GM23338 (cell line): ENCODE measurements around the gene ZPR1. TPM values are rescaled to one million over a fixed set of nuclear protein-coding genes. Genes with fewer than 3 reads are reported as not detected.

Experiments
- ATAC-seq: fragments of 200-7000 bp; cut with Tn5 transposase; 3 replicates; pipeline ENCODE4 v1.9.1; 2020
- DNase-seq: peaks from one replicate; pipeline ENCODE4 v3.0.0-alpha.2; 2015; ENCODE audit warnings: low spot score
- H2AFZ ChIP-seq: fragments of 200-600 bp; sonication (generic); 2 replicates; pipeline ENCODE4 v1.8.0; 2016; ENCODE audit warnings: antibody characterized with exemption, mild to moderate bottlenecking, moderate library complexity
- H3F3A ChIP-seq: fragments of 200-600 bp; sonication (generic); replicated peaks from 2 replicates; pipeline ENCODE4 v1.8.0; 2017; ENCODE audit warnings: antibody characterized with exemption, mixed run types, low read depth
- H3K27ac ChIP-seq: fragments of 200-600 bp; sonication (generic); 2 replicates; pipeline ENCODE4 v1.6.1; 2016; ENCODE audit warnings: low read depth
- H3K27me3 ChIP-seq: fragments of 200-600 bp; sonication (generic); 2 replicates; pipeline ENCODE4 v1.8.0; 2016; ENCODE audit warnings: mild to moderate bottlenecking, mixed run types, moderate library complexity; ENCODE audit not compliant: insufficient read depth
- H3K36me3 ChIP-seq: fragments of 200-600 bp; sonication (generic); 2 replicates; pipeline ENCODE4 v1.8.0; 2016; ENCODE audit warnings: mild to moderate bottlenecking; ENCODE audit not compliant: insufficient read depth
- H3K4me1 ChIP-seq: fragments of 200-600 bp; sonication (generic); 2 replicates; pipeline ENCODE4 v1.8.0; 2016; ENCODE audit warnings: mild to moderate bottlenecking, moderate library complexity; ENCODE audit not compliant: insufficient read depth
- H3K4me2 ChIP-seq: fragments of 200-600 bp; sonication (generic); 2 replicates; pipeline ENCODE4 v1.7.1; 2017; ENCODE audit warnings: mixed run types
- H3K4me3 ChIP-seq: fragments of 200-600 bp; sonication (generic); 2 replicates; pipeline ENCODE4 v1.6.1; 2016; ENCODE audit warnings: mixed run types
- H3K79me2 ChIP-seq: fragments of 200-600 bp; sonication (generic); replicated peaks from 2 replicates; pipeline ENCODE4 v1.8.0; 2017; ENCODE audit warnings: mild to moderate bottlenecking; ENCODE audit not compliant: insufficient read depth
- H3K9me2 ChIP-seq: fragments of 200-600 bp; sonication (generic); 2 replicates; pipeline ENCODE4 v1.8.0; 2017; ENCODE audit not compliant: insufficient read depth
- H4K20me1 ChIP-seq: fragments of 200-600 bp; sonication (generic); replicated peaks from 2 replicates; pipeline ENCODE4 v1.8.0; 2017; ENCODE audit warnings: mild to moderate bottlenecking; ENCODE audit not compliant: insufficient read depth
- H3K27ac Mint-ChIP-seq: 2 replicates; pipeline ENCODE4 v1.8.0; 2020; ENCODE audit warnings: inconsistent platforms, mild to moderate bottlenecking, moderate library complexity, mixed read lengths
- H3K27me3 Mint-ChIP-seq: 3 replicates; pipeline ENCODE4 v1.8.0; 2022; ENCODE audit warnings: low read depth, mild to moderate bottlenecking, moderate library complexity, mixed read lengths, inconsistent platforms; ENCODE audit not compliant: insufficient read depth, poor library complexity
- H3K36me3 Mint-ChIP-seq: 3 replicates; pipeline ENCODE4 v1.8.0; 2021; ENCODE audit warnings: low read depth, mild to moderate bottlenecking, inconsistent platforms, moderate library complexity, mixed read lengths
- H3K4me1 Mint-ChIP-seq: 3 replicates; pipeline ENCODE4 v1.8.0; 2020; ENCODE audit warnings: mild to moderate bottlenecking, inconsistent platforms, mixed read lengths
- H3K4me3 Mint-ChIP-seq: 3 replicates; pipeline ENCODE4 v1.8.0; 2021; ENCODE audit warnings: moderate library complexity, mild to moderate bottlenecking, inconsistent platforms, mixed read lengths
- H3K9me3 Mint-ChIP-seq: 3 replicates; pipeline ENCODE4 v1.8.0; 2020; ENCODE audit warnings: moderate library complexity, mild to moderate bottlenecking, inconsistent platforms, mixed read lengths
- CREB1 ChIP-seq: fragments of 250-450 bp; sonication (Bioruptor Pico); IDR thresholded peaks from 2 replicates; pipeline ENCODE4 v1.5.0; 2020; ENCODE audit warnings: low read depth, mild to moderate bottlenecking, moderate library complexity
- EZH2 ChIP-seq: fragments of 200-600 bp; sonication (generic); IDR thresholded peaks from one replicate; pipeline ENCODE4 v1.8.0; 2017; ENCODE audit warnings: antibody characterized with exemption, mild to moderate bottlenecking, low read depth; ENCODE audit not compliant: unreplicated experiment
- EZH2phosphoT487 ChIP-seq: fragments of 200-600 bp; sonication (generic); IDR thresholded peaks from one replicate; pipeline ENCODE4 v1.8.1; 2018; ENCODE audit warnings: antibody characterized with exemption; ENCODE audit not compliant: unreplicated experiment
- JUNB ChIP-seq: IDR thresholded peaks from one replicate; pipeline ENCODE4 v1.6.1; 2016; ENCODE audit warnings: antibody characterized with exemption; ENCODE audit not compliant: unreplicated experiment
- NANOG ChIP-seq: IDR thresholded peaks from 2 replicates; pipeline ENCODE4 v1.6.1; 2016; ENCODE audit warnings: antibody characterized with exemption, borderline replicate concordance
- POLR2AphosphoS5 ChIP-seq: IDR thresholded peaks from 2 replicates; pipeline ENCODE4 v1.6.1; 2016; ENCODE audit warnings: antibody characterized with exemption, low read depth
- REST ChIP-seq: IDR thresholded peaks from one replicate; pipeline ENCODE4 v1.6.1; 2018; ENCODE audit warnings: antibody characterized with exemption; ENCODE audit not compliant: unreplicated experiment
- STAT1 ChIP-seq: IDR thresholded peaks from one replicate; pipeline ENCODE4 v1.6.1; 2016; ENCODE audit warnings: antibody characterized with exemption; ENCODE audit not compliant: unreplicated experiment
- ZNF114 ChIP-seq: fragments of 250-450 bp; sonication (Bioruptor Pico); IDR thresholded peaks from 2 replicates; pipeline ENCODE4 v1.5.0; 2020; ENCODE audit warnings: mild to moderate bottlenecking, moderate library complexity
- ZNF331 ChIP-seq: fragments of 250-450 bp; sonication (Bioruptor Pico); IDR thresholded peaks from 2 replicates; pipeline ENCODE4 v1.5.0; 2020; ENCODE audit warnings: low read depth, mild to moderate bottlenecking, moderate library complexity
- ZNF462 ChIP-seq: fragments of 250-450 bp; sonication (Bioruptor Pico); IDR thresholded peaks from 2 replicates; pipeline ENCODE4 v1.5.0; 2020; ENCODE audit warnings: mild to moderate bottlenecking, moderate library complexity
- polyA plus RNA-seq: library from polyadenylated mRNA; unstranded; fragments of >200 nt; fragmentation: Nextera tagmentation; extraction: Ambion mirVana; gene quantifications from 2 replicates; pipeline ENCODE4 v1.2.1, GENCODE V29; 2016
- total RNA-seq: library from RNA; depleted of rRNA; stranded (reverse); fragments of >200 nt; shearing (Covaris generic); gene quantifications from 2 replicates; pipeline ENCODE4 v1.2.3, GENCODE V29; 2014
- TF ChIP-seq, protein P1 (sequence below): IDR thresholded peaks from 2 replicates; pipeline ENCODE4 v1.6.1; 2016; ENCODE audit warnings: antibody characterized with exemption
- TF ChIP-seq, protein P2 (sequence below), 2 experiments: fragments of 200-600 bp in 1 of 2; sonication (generic) in 1 of 2; conservative IDR thresholded peaks; 2 replicates each; pipeline versions ENCODE4 v1.5.1 to v1.6.1; 2016 to 2017; ENCODE audit warnings: antibody characterized with exemption in 2 of 2, low read depth in 2 of 2, mild to moderate bottlenecking in 2 of 2, moderate library complexity in 1 of 2

Gene ZPR1
- total and polyA plus RNA-seq, 2 experiments from 2014 or later: 55.4 to 96.7 TPM

DNA sequence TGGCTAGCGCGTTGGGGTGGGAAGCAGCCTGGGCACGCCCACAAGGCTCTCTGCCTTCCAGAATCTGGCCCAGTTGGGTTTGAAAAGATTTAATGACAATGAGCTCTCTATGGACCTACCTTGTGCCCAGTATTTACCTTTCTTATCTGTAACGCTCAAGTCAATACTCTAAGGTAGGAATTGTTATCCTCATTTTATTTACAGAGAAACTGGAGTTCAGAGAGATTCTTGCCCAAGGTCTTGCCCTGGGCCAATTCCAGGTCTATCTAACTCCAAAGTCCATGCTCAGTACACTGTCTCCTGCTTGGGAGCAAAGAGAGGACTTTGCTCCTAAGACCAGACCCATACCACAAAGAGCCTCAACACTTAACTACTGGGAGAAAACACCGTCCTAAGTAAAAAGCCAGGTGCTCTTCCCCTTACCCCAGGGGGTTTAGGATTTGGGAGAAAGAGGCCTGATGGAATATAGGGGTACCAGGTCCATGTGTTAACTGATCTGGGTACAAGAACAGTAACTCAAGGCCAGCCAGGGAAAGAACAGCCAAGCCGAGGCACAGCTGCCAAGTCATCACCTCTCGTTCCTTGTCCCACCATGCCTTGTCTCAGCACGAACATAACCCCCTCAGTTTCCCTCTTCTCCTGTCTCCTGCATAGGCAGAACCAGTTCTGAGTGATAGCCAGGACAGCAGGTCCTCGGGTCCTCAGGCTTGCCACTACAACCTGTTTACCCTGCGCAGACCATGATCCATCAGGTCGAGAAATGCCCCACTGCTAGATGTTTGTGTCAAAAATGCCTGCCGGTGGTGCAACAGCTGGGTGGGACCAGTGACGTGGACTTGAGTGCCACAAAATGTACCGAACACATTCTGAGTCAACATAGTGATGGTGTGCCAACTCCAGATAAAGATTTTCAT lies 20.7 kb upstream of the ZPR1 start:
- no peak overlapping the region for H3K27ac ChIP-seq
- no peaks in the 10 kb centered on the region; the same call in 2 of the 3 replicates for H3K4me1 Mint-ChIP-seq
- ATAC-seq (no peak), DNase-seq (no peak)
- no peaks in the 10 kb centered on the region for H4K20me1 ChIP-seq
- no peak for TF ChIP-seq ZNF462
- TF ChIP-seq CREB1 (CRISPR knock-in tag): no peak
- TF ChIP-seq NANOG: no peak
- no peak for TF ChIP-seq JUNB
- TF ChIP-seq, protein P1, sequence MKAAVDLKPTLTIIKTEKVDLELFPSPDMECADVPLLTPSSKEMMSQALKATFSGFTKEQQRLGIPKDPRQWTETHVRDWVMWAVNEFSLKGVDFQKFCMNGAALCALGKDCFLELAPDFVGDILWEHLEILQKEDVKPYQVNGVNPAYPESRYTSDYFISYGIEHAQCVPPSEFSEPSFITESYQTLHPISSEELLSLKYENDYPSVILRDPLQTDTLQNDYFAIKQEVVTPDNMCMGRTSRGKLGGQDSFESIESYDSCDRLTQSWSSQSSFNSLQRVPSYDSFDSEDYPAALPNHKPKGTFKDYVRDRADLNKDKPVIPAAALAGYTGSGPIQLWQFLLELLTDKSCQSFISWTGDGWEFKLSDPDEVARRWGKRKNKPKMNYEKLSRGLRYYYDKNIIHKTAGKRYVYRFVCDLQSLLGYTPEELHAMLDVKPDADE: no peak
- TF ChIP-seq, protein P2, sequence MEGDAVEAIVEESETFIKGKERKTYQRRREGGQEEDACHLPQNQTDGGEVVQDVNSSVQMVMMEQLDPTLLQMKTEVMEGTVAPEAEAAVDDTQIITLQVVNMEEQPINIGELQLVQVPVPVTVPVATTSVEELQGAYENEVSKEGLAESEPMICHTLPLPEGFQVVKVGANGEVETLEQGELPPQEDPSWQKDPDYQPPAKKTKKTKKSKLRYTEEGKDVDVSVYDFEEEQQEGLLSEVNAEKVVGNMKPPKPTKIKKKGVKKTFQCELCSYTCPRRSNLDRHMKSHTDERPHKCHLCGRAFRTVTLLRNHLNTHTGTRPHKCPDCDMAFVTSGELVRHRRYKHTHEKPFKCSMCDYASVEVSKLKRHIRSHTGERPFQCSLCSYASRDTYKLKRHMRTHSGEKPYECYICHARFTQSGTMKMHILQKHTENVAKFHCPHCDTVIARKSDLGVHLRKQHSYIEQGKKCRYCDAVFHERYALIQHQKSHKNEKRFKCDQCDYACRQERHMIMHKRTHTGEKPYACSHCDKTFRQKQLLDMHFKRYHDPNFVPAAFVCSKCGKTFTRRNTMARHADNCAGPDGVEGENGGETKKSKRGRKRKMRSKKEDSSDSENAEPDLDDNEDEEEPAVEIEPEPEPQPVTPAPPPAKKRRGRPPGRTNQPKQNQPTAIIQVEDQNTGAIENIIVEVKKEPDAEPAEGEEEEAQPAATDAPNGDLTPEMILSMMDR (conservative IDR thresholded peaks at IDR 0.05; ENCODE audit: low read depth in 2 of 2): no peak
- TF ChIP-seq EZH2phosphoT487: no peak
- TF ChIP-seq ZNF331 (CRISPR knock-in tag): no peak
- no peak for TF ChIP-seq STAT1
- TF ChIP-seq EZH2: no peak
- TF ChIP-seq ZNF114 (CRISPR knock-in tag): no peak
- no peak for TF ChIP-seq POLR2AphosphoS5
- TF ChIP-seq REST: no peak
- no peaks in the 10 kb centered on the region for H3K9me2 ChIP-seq
- no peaks in the 10 kb centered on the region for H3K9me3 Mint-ChIP-seq
- H3K36me3 ChIP-seq: no peaks in the 10 kb centered on the region
- H3K27me3 ChIP-seq: no peaks in the 10 kb centered on the region
- no peak overlapping the region for H2AFZ ChIP-seq
- no peak overlapping the region for H3K4me3 ChIP-seq
- no peaks in the 10 kb centered on the region for H3F3A ChIP-seq
- no peaks in the 10 kb centered on the region for H3K36me3 Mint-ChIP-seq
- H3K4me1 ChIP-seq: no peaks in the 10 kb centered on the region
- no peak overlapping the region for H3K27ac Mint-ChIP-seq
- H3K4me3 Mint-ChIP-seq: no peak overlapping the region
- H3K4me2 ChIP-seq: no peak overlapping the region
- no peaks in the 10 kb centered on the region for H3K79me2 ChIP-seq
- H3K27me3 Mint-ChIP-seq: no peaks in the 10 kb centered on the region
